NCI-H446 (cell line): Measurements from ENCODE around the gene GPR32.
A peak's percentile ranks its signal among the peaks of the same experiment; 100 is the strongest.
"Not testable (repeated sequence)": the region's sequence is repeated elsewhere in the genome, so short reads cannot be mapped to it uniquely, and the experiment has no call there.

Experiments
- DNase-seq, 2 experiments: peaks; one replicate each; lab custom pipeline; 2025; lab: John Stamatoyannopoulos, UW

The GPR32 gene

DNA sequence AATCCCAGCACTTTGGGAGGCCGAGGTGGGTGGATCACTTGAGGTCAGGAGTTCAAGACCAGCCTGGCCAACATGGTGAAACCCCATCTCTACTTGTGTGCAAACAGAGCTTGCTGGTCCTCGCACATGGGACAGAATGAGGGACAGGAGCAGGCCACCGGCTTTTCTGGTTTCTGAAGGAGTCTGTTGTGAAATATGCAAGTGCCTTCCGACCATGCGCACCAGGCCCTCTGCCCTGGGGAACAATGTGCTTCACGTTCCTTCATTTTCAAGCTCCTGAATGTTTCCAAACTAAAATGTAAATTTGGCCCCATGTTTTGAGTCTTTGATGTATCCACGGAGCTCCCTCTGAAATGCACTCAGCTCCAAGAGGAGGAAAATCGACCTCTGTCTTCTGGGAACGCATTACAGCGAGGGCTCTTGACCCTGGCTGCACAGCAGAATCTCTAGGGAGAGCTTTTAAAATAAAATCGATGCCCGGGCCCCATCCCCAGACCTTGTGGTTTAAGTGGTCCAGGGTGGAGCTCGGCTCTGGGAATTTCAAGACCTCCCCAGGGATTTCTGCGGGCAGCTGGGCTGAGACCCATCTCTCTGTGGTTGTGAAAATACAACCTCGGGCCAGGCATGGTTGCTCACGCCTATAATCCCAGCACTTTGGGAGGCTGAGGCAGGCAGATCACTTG lies 10.6 kb downstream of the GPR32 start:
- no peak for DNase-seq

GRCh38 chr19:50783848-50784152 lies 13.5 kb downstream of the GPR32 start:
- not testable (repeated sequence) for DNase-seq

DNA sequence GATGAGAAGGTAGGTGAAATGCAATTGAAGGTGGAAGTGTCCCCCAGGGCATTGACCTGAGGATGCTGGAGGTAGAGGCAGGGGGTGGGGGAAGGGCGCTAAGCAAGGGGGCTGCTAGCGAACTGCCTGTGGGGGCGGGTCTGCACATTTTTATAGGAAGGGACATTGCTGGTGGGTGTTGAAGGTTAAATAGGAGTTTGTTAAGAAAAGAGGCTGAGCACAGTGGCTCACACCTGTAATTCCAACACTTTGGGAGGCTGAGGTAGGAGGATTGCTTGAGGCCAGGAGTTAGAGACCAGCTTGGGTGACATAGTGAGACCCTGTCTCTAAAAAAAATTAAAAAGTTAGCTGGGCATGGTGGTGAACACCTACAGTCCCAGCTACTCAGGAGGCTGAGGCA lies 14.4 kb downstream of the GPR32 start:
- no peak for DNase-seq

DNA sequence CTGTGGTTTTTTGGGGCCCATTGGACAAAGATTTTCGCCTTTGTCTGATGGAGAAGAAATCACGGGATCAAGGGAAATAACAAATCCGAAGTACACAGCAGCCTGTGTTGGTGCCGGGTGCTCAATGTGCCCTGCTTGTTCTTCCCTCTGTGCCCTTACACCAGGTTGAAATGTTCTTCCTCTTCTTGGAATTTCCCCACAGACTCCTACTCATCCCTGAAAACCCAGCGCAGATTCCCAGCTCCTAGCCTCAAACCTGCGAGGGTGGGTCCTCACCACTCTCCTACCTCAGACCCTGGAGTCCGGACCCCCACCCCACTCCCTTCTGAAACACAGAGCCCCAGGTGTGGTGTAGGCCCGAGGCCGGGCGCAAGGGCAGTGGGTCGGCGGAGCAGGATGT lies 15.1 kb downstream of the GPR32 start:
- DNase-seq: no peak

DNA sequence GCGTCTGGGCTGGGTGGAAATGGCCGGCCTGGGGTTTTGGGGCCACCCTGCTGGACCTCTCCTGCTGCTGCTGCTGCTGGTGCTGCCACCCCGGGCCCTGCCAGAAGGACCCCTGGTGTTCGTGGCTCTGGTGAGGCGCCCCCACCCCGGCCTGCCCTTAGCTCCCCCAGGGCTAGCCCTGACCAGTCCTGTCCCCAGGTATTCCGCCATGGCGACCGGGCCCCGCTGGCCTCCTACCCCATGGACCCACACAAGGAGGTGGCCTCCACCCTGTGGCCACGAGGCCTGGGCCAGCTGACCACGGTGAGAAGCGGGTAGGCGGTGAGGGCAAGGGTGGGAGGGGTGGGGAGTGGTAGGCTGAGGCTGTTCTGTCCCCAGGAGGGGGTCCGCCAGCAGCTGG lies 20.1 kb downstream of the GPR32 start, which contains the start of gene ACP4:
TSS of gene ACP4 (plus strand) at position 20 of the 400 bp plus-strand sequence. CDS start at position 20, 0 bp downstream.
- no peak for DNase-seq

DNA sequence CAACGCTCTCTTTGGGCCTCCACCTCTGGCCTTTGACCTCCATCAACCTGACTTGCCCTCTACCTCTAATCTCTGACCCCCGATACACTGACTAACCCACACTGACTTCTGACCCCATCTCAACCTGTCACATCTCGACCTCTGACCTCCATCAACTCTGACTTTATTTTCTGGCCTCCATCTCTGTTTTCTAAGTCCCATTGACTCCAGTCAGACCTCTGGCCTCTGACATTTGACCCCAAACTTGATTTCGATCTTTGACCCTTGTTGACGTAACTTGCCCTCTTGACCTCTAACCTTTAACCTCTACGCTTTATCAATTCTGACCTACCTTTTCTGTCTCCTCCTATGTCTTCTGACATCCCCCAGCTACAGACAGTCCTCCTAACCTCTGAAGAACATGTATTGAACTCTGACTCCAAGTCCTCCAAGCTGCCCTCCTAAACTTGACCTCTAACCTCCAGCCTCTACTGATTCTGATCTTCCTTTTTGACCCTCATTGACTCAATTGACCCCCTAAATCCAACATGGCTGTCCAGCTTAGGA lies 20.7 kb downstream of the GPR32 start:
- no peak for DNase-seq

- DNase-seq: peak in 1 of 2 experiments; percentile 40
Observed at GRCh38 chr19:50791594-50792271, 21.5 kb downstream of the GPR32 start.

GRCh38 chr19:50792272-50793250 lies 22.3 kb downstream of the GPR32 start:
- peak in 1 of 2 experiments; percentile 37 for DNase-seq

DNA sequence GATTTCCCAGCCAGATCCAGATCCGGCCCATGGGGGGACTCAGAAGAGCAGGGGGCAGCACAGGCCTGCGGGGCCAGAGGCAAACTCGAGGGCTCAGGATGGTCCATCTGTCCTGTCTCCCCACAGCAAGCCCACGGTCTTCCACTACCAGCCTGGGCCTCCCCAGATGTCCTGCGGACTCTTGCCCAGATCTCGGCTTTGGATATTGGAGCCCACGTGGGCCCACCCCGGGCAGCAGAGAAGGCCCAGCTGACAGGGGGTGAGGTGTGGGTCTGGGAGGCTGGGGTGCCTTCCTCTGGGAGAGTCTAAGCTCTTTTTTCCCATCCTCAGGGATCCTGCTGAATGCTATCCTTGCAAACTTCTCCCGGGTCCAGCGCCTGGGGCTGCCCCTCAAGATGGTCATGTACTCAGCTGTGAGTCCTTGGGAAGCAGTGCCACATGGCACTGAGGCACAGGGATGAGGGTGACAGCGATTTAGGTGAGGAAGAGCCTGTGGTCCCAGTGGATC lies 23.3 kb downstream of the GPR32 start:
- DNase-seq: peak in 1 of 2 experiments; percentile 34

DNA sequence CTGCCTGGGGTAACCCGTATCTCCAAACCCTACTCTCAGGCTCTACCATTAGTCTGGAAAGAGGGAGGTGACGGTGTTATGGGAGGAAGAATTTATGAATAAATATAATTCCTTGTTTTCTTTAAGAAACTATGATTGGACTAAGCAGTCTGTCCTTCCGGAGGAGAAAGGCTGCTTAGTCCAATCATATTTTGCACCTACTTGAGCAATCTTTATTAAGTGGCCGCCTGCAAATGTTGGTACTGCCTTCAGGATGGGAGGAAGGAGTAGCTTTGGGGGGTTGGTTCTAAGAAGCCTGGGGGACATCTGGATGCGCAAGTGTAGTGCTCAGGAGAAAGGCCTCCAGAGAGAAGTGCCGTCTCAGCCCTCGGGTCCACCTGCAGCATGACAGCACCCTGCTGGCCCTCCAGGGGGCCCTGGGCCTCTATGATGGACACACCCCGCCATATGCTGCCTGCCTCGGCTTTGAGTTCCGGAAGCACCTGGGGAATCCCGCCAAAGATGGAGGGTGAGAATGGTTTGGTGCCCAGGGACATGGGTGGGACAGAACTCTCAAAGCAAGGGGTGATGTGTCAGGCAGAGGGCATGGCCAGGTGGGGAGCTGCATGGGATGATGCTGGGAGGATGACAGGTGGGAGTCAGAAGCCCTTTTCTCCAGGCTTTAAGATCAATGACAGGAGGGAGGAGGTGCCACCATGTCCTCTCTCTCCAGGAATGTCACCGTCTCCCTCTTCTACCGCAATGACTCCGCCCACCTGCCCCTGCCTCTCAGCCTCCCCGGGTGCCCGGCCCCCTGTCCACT lies 24.0 kb downstream of the GPR32 start:
- DNase-seq: peak in 1 of 2 experiments; percentile 38

- no peak for DNase-seq
Observed at GRCh38 chr19:50794876-50795663, 24.8 kb downstream of the GPR32 start.

- no peak for DNase-seq
Observed at GRCh38 chr19:50795664-50796073, 25.4 kb downstream of the GPR32 start.

GRCh38 chr19:50796128-50796633 lies 25.9 kb downstream of the GPR32 start:
- DNase-seq: no peak

DNA sequence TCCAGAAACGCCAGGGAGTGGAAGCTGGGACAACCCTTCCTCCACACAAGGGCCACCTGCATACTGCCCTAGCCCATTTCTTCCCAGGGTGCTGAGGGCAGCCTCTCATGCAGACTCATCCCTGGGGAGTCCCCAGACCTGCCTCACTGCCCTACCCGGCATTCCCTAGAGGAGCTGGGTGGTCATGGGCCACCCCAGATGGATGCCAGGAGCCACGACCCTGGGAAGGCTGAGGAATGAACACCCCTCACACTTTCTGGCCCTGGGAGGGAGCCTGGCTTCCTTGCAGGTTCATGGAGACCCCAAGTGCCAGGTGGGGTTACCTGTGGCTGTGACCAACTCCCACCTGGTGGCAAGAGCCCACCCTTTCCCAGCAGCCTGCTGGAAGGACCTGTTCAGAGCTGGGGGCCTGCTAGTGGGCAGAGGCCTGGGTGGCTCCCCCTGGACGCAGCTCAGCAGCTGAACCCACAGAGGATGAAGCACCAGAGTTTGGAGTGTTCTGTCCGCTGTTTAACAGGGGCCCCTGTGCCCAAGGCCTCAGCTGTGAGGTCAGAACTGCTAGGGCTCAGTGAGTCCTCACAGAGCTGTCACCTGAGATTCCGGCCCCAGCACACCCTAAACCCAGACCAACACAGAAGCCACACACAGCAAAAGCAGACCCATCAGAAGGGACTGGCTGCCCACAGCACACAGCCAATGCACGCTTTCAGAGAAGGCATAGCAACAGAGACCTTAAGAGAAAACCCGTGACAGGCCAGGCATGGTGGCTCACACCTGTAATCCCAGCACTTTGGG lies 26.6 kb downstream of the GPR32 start:
- DNase-seq: no peak

DNA sequence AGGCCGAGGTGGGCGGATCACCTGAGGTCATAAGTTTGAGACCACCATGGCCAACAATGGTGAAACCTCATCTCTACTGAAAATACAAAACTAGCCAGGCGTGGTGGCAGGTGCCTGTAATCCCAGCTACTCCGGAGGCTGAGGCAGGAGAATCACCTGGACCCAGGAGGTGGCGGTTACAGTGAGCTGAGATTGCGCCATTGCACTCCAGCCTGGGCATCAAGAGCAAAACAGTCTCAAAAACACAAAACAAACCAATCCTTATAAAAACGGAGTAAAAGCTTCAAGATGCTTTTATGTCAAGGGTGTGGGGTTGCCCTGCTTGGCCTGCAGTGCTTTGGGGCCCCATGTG lies 27.1 kb downstream of the GPR32 start:
- no peak for DNase-seq

GRCh38 chr19:50797781-50798658 lies 27.8 kb downstream of the GPR32 start:
- no peak for DNase-seq

GRCh38 chr19:50798659-50799546 lies 28.6 kb downstream of the GPR32 start:
- DNase-seq: no peak

DNA sequence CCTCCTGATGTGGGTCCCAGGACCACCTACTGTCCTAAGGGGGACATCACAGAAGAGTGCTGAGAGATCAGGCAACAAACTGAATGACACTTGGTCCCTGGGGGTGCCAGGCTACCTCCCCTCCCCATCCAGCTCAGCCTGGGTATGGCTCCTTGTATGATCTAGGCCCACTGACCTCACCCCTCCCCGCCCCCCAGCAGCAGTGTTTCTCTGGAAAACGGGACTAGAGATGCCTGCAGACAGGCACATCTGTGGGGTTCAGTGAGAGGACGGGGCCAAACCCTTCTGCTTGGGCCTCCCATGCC lies 29.2 kb downstream of the GPR32 start:
- DNase-seq: no peak
